Heart right ventricle (tissue), 16 donors: ENCODE data around the gene NSMCE1. TPM values are rescaled to one million over a fixed set of nuclear protein-coding genes. Genes with fewer than 3 reads are reported as not detected.

ENCODE experiments used
- ATAC-seq, 8 donors: fragments of 200-7000 bp; cut with Tn5 transposase; one replicate each; pipeline ENCODE4 v1.9.1; 2020; ENCODE audit warnings: mild to moderate bottlenecking in 8 of 8, moderate library complexity in 8 of 8, moderate number of reproducible peaks in 1 of 8
- DNase-seq, 2 donors: peaks; one replicate each; pipeline ENCODE4 v3.0.0-alpha.2; 2020
- H3K27ac ChIP-seq, 10 donors: fragments of 200-600 bp; sonication (generic) in 2 of 10; one replicate each; pipeline versions ENCODE4 v1.5.0 to v1.8.0; 2020 to 2022; ENCODE audit warnings: mild to moderate bottlenecking in 3 of 10
- H3K27me3 ChIP-seq, 7 donors: fragments of 200-600 bp; one replicate each; pipeline ENCODE4 v1.8.0; 2021 to 2022; ENCODE audit warnings: mild to moderate bottlenecking in 2 of 7
- H3K36me3 ChIP-seq, 9 donors: fragments of 200-600 bp; sonication (generic) in 1 of 9; one replicate each; pipeline versions ENCODE4 v1.5.0 to v1.8.0; 2020 to 2022; ENCODE audit warnings: mild to moderate bottlenecking in 2 of 9
- H3K4me1 ChIP-seq, 9 donors: fragments of 200-600 bp; sonication (generic) in 1 of 9; one replicate each; pipeline versions ENCODE4 v1.5.0 to v1.8.0; 2020 to 2022; ENCODE audit warnings: mild to moderate bottlenecking in 4 of 9
- H3K4me3 ChIP-seq, 10 donors: fragments of 200-600 bp; sonication (generic) in 2 of 10; one replicate each; pipeline versions ENCODE4 v1.5.0 to v1.8.0; 2020 to 2022; ENCODE audit warnings: mild to moderate bottlenecking in 7 of 10, moderate library complexity in 2 of 10
- H3K9me3 ChIP-seq, 11 donors: fragments of 200-600 bp in 10 of 11; sonication (generic) in 2 of 11; one replicate each; pipeline versions ENCODE4 v1.5.0 to v1.8.0; 2013 to 2022; ENCODE audit warnings: mild to moderate bottlenecking in 2 of 11, control low read depth in 1 of 11, moderate library complexity in 1 of 11
- CTCF ChIP-seq, 9 donors: fragments of 200-600 bp; sonication (generic) in 2 of 9; IDR thresholded peaks; one replicate each; pipeline versions ENCODE4 v1.5.0 to v1.8.0; 2021 to 2022; ENCODE audit warnings: antibody characterized with exemption in 9 of 9, mild to moderate bottlenecking in 5 of 9, moderate library complexity in 1 of 9
- WGBS, 2 donors: extraction: QIAGEN DNeasy Blood & Tissue Kit; methylation state at CpG; one replicate each; pipeline ENCODE4 v1.1.7; 2013; ENCODE audit warnings: inconsistent platforms in 1 of 2; 5-methylcytosine and 5-hydroxymethylcytosine counted together
- intact Hi-C, 10 donors: fragments of 100-400 bp; cut with DNase I; formaldehyde crosslinking; loops; one replicate each; pipeline versions ENCODE4 v1.11.1 to v1.14.2; 2022
- long read RNA-seq, 3 donors: library from polyadenylated mRNA; unstranded; transcript quantifications; one replicate each; pipeline ENCODE4 v2.0.0, GENCODE V29; 2020 to 2021
- polyA plus RNA-seq, 2 donors: library from polyadenylated mRNA; stranded (reverse); fragments of 200-250 nt; gene quantifications; one replicate each; pipeline ENCODE4 v1.2.3, GENCODE V29; 2013
- total RNA-seq, 10 donors: library from RNA; stranded (reverse); fragmentation: NEBNext Ultra II Directional in 3 of 10; extraction: Animal tissue kit (Norgen Biotek cat#: 25700) in 3 of 10; gene quantifications; one replicate each; pipeline versions ENCODE4 v1.2.1 to v1.2.4, GENCODE V29; 2021 to 2023
- donor health status: Arrhythmogenic right ventricular cardiomyopathy.
- donor health status: ischemic (EF 13 %, LVEDD 7.1; RV severe dilation, severe dysfunction).
- donor health status: healthy with polysubstance abuse.
- donor health status: DM: no; HTN: yes; CAD: no.
- donor health status: DM: no; HTN: no; CAD: no.
- donor health status: ischemic (EF 25% LVEDD 6.9; RV normal size, moderate dysfunction).
- donor health status: ischemic (EF 25% LVEDD 5.7; RV mildly dilated, moderate dysfunction).
- donor health status: healthy.
- donor health status: DM: yes; HTN: yes; CAD: no.
- donor health status: Ischemic cardiomyopathy.
- donor health status: ischemic (EF 35%, LVEDD 5.7; RV mildly dilated, moderate dysfunction).
- donor health status: nonischemic (EF 11% LVEDD 7.7; RV severe dilation, severe dysfunction).
- donor health status: DM: yes; HTN: yes; CAD: no.
- donor health status: PGD.
- donor health status: ischemic (EF 29% LVEDD 5.4; RV normal size, mild dysfunction).
- donor health status: nonischemic (EF 23%, LVEDD 6.1; RV moderate dilation, normal function).

NSMCE1 gene
- total RNA-seq (10 to 100 TPM; 33.5 to 46.3 (median 38.1) TPM), polyA plus RNA-seq (10 to 100 TPM; 36.1 to 57.1 TPM)
- long read RNA-seq, donor 1, transcript NSMCE1-201 (8 exons, 1,067 nt): major isoform, 14 of 18 reads
- long read RNA-seq, donor 1, partial matches to known transcripts: 2 of 18 reads
- long read RNA-seq, donor 1, other reads (novel, unspliced or antisense): 2 of 18 reads
- long read RNA-seq, donor 2, transcript NSMCE1-201 (8 exons, 1,067 nt): major isoform, 10 of 16 reads
- long read RNA-seq, donor 2, partial matches to known transcripts: 1 of 16 reads
- long read RNA-seq, donor 2, other reads (novel, unspliced or antisense): 5 of 16 reads
- long read RNA-seq, donor 3, transcript NSMCE1-201 (8 exons, 1,067 nt): major isoform, 8 of 10 reads
- long read RNA-seq, donor 3, partial matches to known transcripts: 0 of 10 reads
- long read RNA-seq, donor 3, other reads (novel, unspliced or antisense): 2 of 10 reads

- intact Hi-C loops: no loop called here
- Histone ChIP-seq H3K27ac (peak within 1 kb of the TSS in 9 of 10 donors; percentile 62 to 95 (median 86)), H3K36me3 (peaks cover 0 to 3% (median 0%) of the 10 kb centered on the region in 9 donors), H3K9me3 (no peaks in the 10 kb centered on the region), H3K4me3 (peak within 1 kb of the TSS; percentile 50 to 95 (median 75)), H3K4me1 (peaks cover 0 to 24% (median 9%) of the 10 kb centered on the region in 9 donors), H3K27me3 (no peaks in the 10 kb centered on the region)
- TF ChIP-seq CTCF (IDR thresholded peaks at IDR 0.05): peak in 8 of 9 donors; percentile 8 to 43 (median 32)
- DNase-seq (peak; percentile 99), ATAC-seq (peak; percentile 100)
- WGBS, 2 donors: 7 to 9% methylated on average over 58 of the region's 58 CpGs
Observed at GRCh38 chr16:27268376-27269299, at the start of gene NSMCE1. NSMCE1 (minus strand) TSS chr16:27268772; CDS start chr16:27257570, 11,202 bp downstream.

GRCh38 chr16:27317738-27318391, 49.3 kb upstream of the NSMCE1 start:
- Histone ChIP-seq H3K4me3 (peak overlapping the region in 2 of 10 donors; percentile 14 to 19), H3K36me3 (peaks cover 0 to 31% (median 0%) of the 10 kb centered on the region in 9 donors), H3K27ac (peak overlapping the region in 7 of 10 donors; percentile 40 to 100 (median 95)), H3K9me3 (no peaks in the 10 kb centered on the region), H3K27me3 (peaks cover 0 to 14% (median 0%) of the 10 kb centered on the region in 7 donors), H3K4me1 (peaks cover 0 to 89% (median 36%) of the 10 kb centered on the region in 9 donors)
- ATAC-seq: no peak
- 91% methylated on average over 10 of the region's 10 CpGs for WGBS, 2 donors
- TF ChIP-seq CTCF (IDR thresholded peaks at IDR 0.05): no peak
- intact Hi-C loops: loop anchor here in 6 of 10 donors (5.0 to 10.0 kb wide), 5 partner anchors 47 to 83 kb away; no protein-coding TSS in a partner anchor
- no peak for DNase-seq

GRCh38 chr16:27317320-27317719, 48.7 kb upstream of the NSMCE1 start:
- DNase-seq (no peak), ATAC-seq (no peak)
- Histone ChIP-seq H3K9me3 (no peaks in the 10 kb centered on the region), H3K36me3 (peaks cover 0 to 26% (median 0%) of the 10 kb centered on the region in 9 donors), H3K4me3 (peak overlapping the region in 1 of 10 donors; percentile 19), H3K27me3 (peaks cover 0 to 15% (median 0%) of the 10 kb centered on the region in 7 donors), H3K4me1 (peaks cover 0 to 86% (median 38%) of the 10 kb centered on the region in 9 donors), H3K27ac (peak overlapping the region in 5 of 10 donors; percentile 80 to 100 (median 96))
- no peak for TF ChIP-seq CTCF (IDR thresholded peaks at IDR 0.05)
- WGBS, 2 donors: 69% methylated on average over 7 of the region's 7 CpGs
- intact Hi-C loops: loop anchor here in 6 of 10 donors (5.0 to 10.0 kb wide), 5 partner anchors 47 to 83 kb away; no protein-coding TSS in a partner anchor
